HG03521 (cell line): Measurements from ENCODE around the gene DOCK6.

Source experiments
- ATAC-seq: cut with Tn5 transposase; IDR thresholded peaks from one replicate; pipeline ENCODE4 v1.9.1; 2021; ENCODE audit warnings: mild to moderate bottlenecking, moderate library complexity; ENCODE audit not compliant: unreplicated experiment

Gene DOCK6

GRCh38 chr19:11151181-11151580, 111.1 kb downstream of the DOCK6 start:
- ATAC-seq: no peak
